ENCODE measurements around the gene ZBTB9.

- TF ChIP-seq CTCF (IDR thresholded peaks at IDR 0.05), result no peak
- no peak for TF ChIP-seq POLR2AphosphoS5 (IDR thresholded peaks at IDR 0.05)
Observed at GRCh38 chr6:33430991-33431879, 23.1 kb upstream of the ZBTB9 start.

All from suprapubic skin (tissue), 3 donors.